Stimulated activated CD4-positive, alpha-beta T cell treated with anti-CD3 and anti-CD28 coated beads, Interleukin-1b, Interleukin-23, amount 100 ng/mL, for 4 hours (primary cell): ENCODE measurements around the gene PIK3CA.

Experiments used
- DNase-seq, 2 donors: peaks; one replicate each; pipeline ENCODE4 v3.0.0-alpha.2; 2020; ENCODE audit warnings: low read depth in 2 of 2

Gene PIK3CA

DNA sequence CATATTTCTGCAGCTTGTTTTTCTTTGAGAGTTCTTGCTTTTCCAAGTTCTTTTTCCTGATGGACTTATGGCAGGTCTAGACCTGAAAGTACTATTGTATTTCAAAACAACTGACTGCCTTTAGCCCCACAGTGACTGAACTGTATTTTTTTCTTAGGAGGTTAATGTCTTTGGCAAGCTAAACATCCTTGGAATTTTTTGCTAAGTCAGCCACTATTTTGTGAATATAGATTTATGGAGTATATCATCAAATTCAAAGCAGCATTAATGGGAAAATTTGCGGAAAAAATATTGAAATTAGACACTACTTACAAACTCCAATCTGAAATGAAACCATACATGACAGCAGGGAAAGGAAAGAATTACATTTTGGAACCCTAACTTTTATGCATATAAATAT lies 8.6 kb downstream of the PIK3CA start:
- no peak for DNase-seq

DNA sequence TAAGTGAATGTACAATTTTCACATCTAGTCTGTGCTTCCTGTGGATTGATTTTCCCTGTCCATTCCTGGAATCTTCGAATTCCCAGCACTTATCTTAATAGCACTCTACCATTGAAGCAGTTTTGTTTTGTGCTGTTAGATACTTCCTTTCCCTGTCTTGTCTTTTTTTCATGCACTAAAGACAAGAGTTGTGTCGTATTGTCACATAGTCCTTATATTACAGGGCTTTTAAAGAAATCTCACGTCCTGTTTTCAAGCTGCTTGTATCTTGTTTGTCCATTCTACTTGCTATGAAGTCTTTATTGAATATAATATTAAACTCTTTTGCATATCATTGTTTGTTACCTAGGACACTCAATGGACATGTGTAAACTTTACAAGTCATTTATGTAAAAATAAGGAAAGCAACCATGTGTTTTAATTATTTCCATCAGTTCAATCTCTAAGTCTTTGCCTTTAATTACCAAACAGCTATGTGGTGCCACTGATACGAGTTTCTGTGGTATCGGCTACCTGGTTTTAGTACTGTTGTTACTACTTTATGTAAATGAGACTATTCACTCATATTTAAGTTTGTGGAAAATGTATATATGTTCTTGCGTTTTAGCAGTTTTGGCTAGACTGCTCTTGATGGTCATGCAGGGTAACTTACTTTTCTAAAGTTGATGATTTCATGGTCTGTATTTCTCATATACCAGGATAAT lies 10.3 kb downstream of the PIK3CA start:
- DNase-seq: no peak

DNA sequence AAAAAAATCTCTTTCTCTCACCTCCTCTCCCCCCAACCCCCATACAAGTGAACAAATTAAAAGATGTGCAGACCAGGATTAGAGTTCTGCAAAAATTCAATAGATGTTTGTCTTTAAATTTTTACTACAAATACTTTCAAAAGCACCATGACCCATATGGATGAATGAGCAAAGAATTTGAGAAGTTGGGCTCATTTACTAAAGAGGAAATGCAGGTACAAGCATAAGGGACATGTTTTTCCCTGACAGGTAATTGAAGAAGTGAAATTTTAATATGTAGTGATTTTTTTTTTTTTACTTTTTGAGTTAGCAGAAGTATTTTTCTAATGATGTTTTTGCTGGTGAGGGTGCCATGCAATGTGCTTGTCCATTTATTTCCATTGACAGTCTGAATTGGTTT lies 15.3 kb downstream of the PIK3CA start:
- no peak for DNase-seq

DNA sequence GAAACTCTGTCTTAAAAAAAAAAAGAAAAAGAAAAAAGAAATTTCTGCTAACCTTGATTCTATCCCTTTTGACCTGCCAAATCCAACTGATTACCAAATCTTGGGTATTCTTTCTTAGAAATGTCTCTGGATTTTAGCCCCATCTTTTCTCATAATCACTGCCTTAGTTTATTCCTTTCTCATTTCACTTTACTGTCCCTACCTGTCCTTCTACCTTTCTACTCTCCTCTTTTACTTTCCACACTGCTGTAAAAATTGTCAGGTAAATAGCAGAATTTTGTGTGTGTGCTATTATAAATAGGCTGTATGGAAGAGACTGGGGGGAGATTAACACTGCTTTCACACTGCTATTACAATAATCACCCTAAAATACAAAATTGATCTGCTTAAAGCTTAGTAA lies 16.7 kb downstream of the PIK3CA start:
- no peak for DNase-seq

DNA sequence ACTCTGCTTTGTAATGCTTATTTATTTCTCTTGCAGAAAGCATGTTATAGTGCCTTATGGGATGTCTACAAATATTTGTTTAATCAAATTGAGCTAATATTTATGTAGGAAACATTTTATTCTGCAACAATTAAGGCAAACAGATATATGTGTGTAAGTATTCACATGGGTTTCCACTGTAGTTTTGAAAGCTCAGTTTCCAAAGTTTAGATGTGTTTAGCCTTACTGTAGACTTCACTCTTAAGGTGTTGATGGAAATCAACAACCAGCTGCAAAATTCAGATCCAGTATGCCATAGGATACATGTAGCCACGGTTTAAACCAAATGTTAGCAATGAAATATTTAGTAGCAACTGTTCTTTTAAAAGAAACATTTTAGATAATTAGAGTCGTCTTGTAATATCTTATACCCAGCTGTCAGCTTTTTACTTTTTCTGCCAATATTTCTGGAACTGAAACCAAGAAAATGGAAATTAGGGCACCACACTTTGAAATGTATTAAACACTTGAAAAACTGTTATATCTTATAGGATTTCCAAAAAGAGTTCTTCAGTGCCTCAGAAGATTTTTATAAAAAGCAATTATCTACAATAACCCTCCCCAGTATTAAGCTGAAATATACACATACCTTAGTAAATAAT lies 18.5 kb downstream of the PIK3CA start:
- no peak for DNase-seq

DNA sequence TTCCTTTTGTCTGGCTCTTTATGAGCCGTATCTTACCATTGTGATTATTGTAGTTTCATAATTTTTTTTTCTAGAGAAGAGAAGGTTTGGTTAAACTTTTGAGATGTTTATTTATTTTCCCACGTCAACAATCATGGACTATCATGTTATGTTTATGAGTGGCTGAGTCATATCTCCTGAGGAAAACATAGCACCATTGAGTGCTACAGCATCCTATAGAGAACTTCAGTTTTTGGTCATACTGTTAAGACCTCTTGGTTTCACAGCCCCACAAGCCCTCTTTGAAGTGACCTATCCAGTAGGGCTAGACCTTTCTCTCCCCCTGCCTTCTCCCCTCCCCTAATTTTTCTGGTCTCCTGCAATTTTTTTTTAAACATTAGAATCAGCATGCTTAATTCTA lies 20.8 kb downstream of the PIK3CA start:
- DNase-seq: no peak

DNA sequence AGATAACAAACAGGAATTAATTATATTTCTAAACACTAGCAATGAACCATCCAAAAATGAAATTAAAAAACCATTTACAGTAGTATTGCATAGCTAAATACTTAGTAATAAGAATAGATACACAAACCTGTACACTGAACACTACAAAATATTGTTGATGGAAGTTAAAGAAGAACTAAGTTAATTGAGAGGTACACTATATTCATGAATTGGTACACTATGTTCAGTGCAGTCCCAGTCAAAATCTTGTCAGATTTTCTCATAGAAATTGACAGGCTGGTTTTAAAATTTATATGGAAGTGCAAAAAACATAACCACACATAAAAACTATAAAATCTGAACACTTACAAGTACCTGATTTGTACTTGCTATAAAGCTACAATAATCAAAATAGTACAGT lies 24.4 kb downstream of the PIK3CA start:
- no peak for DNase-seq

DNA sequence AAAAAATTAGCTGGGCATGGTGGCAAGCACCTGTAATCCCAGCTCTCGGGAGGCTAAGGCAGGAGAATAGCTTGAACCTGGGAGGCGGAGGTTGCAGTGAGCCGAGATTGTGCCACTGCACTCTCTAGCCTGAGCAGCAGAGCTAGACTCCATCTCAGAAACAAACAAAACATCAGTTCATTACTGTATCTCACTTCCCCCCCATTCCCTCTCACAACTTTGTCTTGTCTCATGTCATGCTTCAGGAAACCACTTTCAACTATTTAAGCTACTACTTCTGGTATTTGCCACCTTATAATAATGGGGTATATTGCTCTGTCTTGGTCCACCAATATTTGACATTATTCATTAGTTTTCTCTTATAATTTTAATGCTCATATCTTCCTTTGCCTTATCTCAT lies 26.2 kb downstream of the PIK3CA start:
- DNase-seq: no peak

DNA sequence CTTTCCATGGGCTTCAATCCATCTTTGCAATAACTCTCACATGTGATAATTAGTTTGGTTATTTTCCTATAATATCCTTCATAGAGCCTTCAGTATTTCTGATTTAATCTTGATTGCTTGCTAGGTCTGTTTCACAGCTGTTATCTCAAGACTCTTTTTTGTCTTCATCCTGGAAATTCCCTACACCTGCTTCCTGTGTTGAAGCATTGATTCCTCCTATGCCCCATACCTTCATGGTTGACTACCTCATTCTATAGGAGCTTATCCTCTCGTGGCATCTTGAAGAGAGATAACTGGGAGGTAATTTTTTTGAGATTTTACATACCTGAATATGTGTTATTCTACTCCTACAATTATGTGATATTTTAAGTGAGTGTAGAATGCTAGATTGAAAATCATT lies 26.7 kb downstream of the PIK3CA start:
- DNase-seq: no peak

DNA sequence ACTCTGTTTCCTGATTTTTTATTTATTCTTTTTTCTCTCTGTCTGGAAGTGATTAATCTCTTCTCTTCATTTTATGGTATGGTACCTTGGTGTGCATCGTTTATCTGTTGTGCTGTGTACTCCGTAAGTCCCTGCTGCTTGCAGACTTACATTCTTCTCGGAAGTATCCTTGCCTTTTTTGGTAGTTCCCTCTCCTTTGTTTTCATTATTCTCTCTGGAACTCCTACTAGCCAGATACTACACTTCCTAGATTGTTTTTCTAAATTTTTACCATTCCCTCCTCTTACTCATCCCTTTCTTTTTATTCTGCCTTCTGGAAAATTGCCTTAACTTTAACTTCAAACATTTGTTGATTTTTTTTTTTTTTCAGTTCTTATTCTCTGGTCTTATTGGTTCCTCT lies 27.2 kb downstream of the PIK3CA start:
- DNase-seq: no peak

DNA sequence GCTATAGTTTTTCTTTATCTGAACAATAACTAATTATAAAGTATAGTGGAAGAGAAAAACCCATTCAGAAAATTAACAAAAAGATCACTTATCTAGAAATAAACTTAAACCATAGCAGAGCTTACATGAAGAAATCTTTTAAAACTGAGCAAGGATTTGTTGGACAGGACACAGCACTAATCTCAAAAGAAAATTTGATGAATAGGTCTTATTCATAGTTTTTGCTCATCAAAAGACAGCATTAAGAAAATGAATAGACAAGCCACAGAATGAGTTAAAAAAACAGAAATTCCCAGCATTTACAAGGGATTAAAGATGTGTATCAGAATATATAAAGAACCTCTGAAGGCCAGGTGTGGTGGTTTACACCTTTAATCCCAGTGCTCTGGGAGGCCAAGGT lies 29.5 kb downstream of the PIK3CA start:
- DNase-seq: no peak

DNA sequence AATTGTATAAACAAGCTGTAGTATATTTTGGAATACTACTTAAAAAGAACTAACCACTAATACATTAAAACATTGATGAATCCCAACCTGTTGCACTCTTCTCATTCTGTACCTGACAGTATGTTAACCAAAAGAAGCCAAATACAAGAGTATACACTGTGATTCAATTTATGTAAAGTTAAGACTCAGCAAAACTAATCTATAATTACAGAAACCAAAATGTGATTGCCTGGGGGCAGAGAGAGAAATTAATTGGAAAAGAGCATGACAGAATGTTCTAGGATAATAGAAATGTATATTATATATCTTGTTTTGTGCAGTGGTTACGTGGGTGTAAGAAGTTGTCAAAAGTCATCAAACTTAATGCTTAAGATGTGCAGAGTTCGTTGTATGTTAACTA lies 31.1 kb downstream of the PIK3CA start:
- no peak for DNase-seq

DNA sequence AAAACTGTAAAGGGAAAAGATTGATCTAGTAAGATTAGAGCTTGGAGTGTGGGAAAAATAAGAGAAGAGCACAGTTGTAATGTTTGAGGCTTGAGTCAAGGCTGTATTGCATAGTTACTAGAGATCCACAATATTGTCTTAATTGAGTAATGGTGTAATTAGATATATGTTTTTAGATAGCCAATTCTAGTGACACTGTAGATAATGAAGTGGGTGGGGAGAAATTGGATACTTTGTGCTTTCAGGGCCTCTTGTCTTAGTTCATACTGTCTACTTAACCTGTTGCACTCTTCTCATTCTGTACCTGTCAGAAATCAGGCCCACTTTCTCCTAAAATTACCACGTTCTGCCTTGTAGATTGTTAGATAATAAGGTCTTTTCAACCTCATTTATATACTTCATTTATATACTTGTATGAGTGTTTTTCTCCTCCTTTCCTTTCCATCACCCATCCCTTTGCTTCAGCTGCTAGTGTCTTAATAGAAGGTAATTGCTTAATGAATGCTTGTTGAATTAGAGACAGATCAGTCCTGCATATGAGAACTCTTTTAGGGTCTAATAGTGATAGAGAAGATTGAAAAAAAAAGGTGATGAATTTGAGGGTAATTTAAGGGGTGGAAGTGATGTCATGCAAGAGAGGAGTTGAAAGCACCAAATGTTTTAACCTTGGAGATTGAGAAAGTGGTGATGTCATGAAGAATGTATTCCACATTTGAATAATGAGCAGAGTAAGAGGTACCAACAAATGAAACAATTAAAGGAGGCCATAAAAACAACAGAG lies 32.0 kb downstream of the PIK3CA start:
- no peak for DNase-seq

DNA sequence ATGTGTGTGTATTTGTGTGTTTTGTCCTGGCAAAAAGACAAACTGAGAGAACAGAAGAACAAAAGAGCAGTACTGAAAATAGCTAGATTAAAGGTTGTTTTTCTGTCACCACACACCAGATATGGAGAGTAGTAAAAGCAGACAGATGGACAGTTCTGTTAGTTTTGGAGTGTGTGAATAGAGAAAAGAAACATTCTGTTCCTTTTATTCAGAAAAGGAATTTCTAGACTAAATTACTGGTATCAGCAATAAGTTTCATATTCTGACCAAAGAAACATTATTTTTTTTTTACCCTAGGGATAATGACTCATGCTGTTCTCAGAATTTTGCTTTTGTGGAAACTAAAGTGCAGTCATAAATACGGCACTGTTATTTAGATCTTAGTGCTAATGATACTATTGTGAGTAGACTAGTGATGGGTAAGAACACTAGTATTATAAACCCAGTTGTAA lies 32.9 kb downstream of the PIK3CA start:
- no peak for DNase-seq

DNA sequence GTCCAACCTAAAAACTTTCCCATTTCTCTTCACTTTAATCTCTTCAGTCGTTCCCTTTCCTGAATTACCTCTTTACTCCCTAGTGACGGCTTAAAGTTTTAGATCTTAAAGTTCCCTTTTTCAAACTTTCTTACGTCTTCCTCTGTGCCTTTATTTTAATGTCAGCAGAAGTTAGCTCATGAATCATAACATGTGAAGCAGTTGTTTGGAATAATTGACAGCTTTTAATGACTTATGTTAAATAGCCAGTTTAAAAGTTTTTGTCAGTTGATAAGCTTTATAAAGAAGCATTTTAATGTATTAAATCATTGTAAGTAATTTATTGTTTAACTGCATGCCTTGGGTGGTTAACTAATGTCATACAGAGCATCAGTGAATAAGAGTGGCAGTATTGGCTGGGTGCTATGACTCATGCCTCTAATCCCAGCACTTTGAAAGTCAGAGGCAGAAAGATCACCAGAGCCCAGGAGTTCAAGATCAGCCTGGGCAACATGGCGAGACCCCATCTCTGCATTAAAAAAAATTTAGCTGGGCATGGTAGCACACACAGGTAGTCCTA lies 33.9 kb downstream of the PIK3CA start:
- no peak for DNase-seq

DNA sequence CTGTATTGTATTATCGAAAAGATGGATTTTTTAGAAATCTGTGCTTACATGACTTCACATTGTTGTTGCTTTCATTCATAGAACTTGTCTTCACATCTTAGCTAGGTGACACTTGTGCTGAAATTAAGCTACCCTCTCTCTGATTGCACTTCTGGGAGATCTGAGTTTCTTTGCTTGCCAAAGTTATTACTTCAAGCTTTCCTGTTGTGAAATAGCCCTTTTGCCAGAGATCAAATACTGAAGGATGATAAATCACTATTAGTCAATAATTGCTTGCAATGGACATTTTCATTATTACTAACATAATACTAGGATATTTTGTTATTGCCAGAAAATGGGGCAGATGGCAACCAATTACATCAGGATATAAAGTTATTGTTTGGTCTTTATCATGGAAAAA lies 34.7 kb downstream of the PIK3CA start:
- DNase-seq: no peak

DNA sequence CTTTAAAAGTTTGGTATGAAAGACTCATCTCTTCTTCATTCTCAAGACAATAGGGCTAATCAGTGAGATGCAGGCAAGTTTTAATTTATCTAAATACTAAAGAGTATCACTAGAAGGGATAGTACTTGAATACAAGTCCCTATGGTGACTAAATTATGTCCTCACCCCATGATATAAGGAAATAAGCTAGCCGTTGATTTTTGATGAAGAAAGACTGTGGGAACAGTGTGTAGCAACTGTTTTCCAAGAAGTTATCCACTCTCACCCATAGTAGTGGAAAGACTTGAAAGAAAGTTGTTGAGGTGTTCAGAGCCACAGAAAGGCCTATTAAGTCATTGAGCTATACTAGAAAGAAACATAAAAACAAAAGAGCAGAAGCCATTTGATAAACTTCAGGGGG lies 36.7 kb downstream of the PIK3CA start:
- DNase-seq: no peak

DNA sequence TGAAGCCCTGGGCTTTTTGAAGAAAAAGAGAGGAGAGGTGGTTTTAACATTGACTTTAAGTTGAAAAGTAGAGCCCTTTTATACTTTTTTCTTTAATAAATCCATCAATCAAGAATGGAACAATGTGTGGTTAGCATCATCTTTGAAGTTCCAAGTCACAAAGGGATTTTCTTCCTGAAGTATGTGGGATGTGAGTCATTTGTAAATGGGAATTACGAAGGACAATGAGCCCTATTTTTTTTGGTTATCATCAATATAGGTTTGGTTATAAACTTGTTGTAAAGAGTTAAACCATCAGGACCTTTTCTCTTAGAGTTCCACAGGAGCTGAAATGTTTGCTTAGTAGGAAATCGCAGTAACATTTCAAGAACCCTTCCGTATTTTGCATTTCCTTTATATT lies 38.3 kb downstream of the PIK3CA start:
- DNase-seq: no peak

DNA sequence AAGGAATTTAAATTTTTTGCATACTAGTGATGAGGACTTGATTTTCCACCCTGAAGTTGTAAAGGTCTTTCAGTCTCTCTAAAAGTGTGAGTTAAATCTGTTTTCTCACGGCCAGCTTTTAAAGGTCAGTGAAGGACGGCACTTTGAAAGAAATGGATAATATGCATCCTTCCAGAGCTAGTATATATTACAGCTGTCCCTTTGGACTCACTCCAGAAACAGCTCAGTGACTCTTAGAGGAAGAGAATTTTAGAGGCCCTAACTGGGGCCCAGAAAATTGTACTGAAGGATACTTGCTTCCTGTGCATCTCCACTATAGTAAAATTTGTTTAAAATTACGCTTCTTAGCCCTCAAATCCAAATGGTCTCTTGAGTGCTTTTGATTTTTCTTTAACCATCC lies 41.6 kb downstream of the PIK3CA start:
- no peak for DNase-seq

DNA sequence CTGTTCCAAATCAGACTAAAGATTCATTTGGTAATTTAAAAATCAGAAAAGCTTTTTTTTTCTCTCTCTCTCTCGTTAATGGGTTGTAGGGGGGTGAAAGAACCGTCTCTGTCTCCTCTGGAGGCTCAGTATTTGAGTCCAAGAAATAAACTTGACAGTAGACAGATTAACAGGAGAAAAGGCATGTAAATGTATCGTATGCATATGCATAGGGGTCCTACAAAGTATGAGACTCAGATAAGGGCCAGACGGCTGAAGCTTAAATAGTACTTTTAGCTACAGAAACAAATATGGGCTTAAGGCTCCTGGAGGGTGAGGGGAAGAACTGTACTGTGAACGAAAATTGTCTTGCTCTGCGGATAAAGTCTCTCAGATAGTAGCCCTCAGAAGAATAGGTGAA lies 42.4 kb downstream of the PIK3CA start:
- no peak for DNase-seq

DNA sequence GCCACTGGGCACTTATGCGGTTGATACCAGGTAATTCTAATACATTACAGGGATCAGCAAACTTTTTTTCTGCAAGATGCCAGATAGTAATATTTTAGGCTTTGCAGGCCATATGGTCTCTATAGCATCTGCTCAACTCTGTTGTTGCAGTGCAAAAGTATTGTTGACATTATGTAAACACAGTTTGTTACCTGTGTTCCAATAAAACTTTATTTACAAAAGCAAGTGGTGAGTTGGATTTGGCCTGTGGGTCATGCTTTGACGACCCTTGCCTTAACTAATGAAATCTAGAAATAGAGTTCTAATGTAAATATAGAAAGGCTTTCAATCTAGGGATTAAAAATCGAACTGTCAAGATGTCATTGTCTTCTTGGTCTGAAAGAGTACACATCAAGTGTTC lies 44.4 kb downstream of the PIK3CA start:
- no peak for DNase-seq

DNA sequence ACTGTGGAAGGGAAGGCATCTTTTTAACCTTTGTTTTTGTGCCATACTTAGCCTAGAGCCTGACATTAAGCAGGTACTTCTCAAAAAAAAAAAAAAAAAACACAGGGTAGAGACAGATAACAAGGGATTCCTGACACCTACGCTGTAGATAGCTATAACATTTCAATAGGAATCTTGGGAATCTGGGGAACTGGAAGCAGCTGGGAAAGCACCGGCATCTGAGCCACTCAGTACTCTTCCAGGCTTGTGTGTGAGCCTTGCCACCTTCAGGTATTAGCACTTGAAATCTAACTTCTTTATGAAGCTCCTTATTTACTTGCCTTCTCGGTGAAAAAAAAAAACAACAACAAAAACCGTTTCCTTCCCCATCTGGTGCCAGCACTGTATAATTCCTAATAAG lies 46.8 kb downstream of the PIK3CA start:
- no peak for DNase-seq

DNA sequence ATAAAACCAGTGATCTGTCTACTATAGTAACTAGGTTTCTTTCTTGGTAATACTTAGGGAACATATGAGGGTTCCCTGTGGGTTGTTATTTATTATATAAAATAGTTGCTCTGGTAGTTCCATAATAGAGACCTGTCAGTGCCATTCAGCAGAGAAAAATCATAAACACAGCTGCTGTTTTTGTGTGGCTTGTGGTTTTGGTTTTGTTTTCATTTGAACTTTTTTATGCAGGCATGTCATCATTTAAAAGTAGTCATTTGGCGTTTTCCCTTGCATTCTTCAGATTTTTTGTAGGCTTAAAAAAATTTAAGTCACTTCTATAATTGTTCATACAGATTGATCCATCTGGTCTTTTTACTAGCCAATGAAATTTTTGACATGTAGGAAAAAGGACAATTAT lies 47.9 kb downstream of the PIK3CA start:
- DNase-seq: no peak
